NCI-H2196 (cell line): ENCODE measurements around the gene CPA2.
"Not testable (repeated sequence)": the region's sequence is repeated elsewhere in the genome, so short reads cannot be mapped to it uniquely, and the experiment has no call there.

Experiments
- DNase-seq: peaks from one replicate; lab custom pipeline; 2025; ENCODE audit not compliant: unreplicated experiment; lab: John Stamatoyannopoulos, UW

Gene CPA2

DNA sequence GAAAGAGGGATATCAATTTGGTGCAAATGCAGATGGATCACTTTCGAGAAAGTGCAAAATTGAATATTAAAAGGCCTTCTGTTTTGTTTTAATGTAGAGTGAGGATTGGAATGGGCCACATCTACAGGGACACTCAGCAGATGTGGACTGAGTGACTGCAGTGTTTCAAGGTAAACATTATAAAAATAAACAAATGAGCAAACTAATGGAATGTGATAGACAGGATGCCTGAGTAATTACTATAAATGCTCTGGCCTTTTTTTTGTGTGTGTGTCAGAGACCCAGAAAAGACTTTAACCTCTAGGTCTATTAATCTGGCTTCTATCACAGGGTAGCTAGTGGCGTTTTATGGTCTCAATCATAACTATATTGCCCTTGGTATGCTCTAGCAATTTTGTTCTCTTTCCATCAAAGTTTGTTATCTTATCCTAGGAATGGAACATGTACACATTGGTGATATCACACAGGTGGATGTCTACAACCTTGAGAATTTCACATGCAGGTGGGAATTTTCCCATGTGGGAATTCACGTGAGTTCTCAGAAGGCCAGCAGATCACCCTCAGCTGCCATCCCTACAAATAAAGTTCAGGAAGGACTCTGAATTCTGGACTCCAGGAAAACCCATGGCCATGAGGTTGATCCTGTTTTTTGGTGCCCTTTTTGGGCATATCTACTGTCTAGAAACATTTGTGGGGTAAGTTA lies at the start of gene CPA2:
CPA2 (plus strand) TSS at position 606 of the 703 bp plus-strand sequence; CDS start at position 625, 19 bp downstream.
- DNase-seq = no peak

DNA sequence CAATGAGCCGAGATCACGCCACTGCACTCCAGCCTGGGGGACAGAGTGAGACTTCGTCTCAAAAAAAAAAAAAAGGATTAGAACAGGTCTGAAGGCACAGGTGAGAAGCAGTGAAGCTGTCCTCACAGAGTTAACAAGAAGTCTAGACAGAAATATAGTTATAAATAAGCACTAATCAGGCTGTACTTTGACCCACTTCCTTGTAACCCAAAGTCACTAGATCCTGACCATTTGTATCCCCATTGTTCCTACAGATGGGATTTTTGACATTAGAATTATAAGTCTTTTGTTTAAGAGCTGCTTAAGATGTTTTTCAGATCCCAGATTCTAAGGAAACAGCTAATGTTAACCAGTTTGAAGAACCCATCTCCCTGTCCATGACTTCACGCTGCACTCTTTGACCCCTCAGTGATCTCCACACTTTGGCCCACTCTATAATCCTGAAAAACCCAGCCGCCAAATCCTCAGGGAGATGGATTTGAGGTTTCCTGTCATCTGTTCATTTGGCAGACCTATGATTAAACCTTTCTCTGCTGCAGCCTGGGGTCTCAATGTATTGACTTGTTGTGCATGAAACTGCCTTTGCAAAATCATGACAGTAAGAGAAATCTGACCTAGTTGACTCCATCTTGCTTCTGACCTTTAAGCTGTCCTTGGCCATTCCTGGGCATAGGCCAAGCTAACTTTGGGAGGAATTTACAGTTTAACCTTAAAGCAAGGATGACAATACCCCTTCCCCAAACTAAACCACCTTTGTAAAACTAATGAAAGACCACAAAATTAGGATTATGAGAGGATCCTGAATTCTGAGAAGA lies 47.6 kb upstream of the CPA2 start:
- no peak for DNase-seq

DNA sequence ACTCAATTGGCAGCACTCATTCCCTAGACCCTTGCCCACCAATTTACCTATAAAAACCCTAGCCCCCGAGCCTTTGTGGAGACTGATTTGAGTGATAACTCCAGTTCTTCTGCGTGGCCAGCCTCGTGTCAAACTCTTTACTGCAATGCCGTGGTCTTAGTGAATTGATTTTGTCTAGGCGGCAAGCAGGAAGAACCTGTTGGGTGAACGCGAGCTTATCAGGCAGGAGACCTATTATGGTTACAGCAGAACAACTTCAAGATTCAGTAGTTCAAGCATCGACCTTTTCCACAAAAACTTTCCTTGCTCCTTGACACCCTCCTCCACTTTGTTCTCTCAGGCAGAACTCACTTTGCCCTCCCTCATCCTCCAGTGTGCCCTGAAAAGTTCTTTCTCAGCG lies 46.8 kb upstream of the CPA2 start:
- DNase-seq = no peak

DNA sequence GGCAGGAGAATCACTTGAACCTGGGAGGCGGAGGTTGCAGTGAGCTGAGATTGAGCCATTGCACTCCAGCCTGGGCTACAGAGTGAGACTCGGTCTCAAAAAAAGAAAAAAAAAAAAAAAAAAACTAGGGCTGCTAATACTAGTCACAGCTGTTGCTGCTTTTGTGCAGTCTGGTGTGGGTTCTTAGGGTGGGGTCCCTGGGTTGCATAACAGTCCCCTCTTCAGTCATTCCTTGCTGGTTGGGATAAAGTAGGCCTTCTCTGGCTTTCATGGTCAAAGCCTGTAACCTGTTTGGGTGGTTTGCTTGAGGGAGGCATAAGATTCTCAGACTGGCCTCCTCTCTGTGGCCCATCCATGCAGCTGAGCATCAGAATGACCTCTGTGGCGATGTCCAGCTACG lies 44.9 kb upstream of the CPA2 start:
- DNase-seq = no peak

DNA sequence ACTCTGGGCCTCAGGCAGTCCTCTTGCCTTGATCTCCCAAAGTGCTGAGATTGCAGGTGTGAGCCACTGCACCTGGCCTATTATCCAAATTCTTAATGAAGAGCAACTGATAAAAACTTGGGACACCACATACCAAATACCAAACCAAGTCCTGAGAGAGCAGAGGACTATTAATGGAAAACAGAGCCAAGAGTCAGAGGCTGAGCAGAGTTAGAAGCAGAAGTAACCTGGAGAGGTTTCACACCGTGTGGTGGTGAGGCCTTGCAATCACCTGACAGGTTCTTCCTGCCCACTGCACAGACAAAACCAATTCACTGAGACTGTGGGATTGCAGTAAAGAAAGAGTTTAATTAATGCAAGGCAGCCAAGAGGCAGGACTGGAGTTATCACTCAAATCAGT lies 43.0 kb upstream of the CPA2 start:
- DNase-seq = no peak

DNA sequence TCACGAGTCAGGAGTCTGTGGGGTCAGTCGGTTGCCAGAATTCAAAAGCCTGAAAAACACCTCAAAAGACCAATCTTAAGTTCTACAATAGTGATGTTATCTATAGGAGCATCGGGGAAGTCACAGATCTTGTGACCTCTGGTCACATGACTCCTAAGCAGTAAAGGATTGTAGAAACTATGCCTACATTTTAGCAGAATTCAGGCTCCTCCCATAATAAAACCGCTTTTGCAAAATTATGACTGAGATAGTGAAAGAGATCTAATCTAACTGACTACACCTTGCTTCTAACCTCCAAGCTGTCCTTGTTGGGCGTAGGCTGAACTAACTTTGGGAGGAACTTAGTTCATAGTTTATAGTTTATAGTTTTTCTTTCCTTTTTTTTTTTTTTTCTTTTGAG lies 42.5 kb upstream of the CPA2 start:
- no peak for DNase-seq

DNA sequence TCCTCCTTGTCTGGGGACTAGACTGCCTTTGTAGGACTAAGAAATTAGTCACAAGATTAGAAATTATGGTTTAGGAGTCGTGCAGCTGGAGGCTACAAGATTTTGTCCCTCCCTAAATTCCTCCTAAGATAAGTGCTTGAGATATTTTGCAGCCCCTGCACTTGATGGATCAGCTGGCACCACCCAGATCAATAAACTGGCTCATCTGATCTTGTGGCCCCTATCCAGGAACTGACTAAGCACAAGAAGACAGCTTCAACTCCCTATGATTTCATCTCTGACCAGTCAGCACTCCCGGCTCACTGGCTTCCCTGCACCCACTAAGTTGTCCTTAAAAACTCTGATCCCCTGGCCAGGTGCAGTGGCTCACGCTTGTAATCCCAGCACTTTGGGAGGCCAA lies 41.7 kb upstream of the CPA2 start:
- not testable (repeated sequence) for DNase-seq

DNA sequence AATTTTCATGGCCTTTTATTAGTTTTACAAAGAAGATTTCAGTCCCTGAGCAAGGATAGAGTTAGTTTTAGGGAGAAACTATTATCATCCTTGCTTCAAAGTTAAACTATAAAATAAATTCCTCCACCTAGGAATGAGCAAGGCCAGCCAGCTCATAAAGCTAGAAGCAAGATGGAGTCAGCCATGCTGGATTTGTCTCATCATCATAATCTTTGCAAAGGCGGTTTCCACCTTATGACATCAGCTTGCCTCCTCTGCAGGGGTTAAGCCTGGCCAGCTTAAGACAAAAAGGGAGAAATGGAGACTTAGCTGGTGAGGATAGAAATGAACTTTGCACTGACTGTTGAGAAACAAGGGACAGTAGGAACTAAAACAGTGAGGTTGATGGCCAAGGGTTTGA lies 40.3 kb upstream of the CPA2 start:
- DNase-seq = no peak

DNA sequence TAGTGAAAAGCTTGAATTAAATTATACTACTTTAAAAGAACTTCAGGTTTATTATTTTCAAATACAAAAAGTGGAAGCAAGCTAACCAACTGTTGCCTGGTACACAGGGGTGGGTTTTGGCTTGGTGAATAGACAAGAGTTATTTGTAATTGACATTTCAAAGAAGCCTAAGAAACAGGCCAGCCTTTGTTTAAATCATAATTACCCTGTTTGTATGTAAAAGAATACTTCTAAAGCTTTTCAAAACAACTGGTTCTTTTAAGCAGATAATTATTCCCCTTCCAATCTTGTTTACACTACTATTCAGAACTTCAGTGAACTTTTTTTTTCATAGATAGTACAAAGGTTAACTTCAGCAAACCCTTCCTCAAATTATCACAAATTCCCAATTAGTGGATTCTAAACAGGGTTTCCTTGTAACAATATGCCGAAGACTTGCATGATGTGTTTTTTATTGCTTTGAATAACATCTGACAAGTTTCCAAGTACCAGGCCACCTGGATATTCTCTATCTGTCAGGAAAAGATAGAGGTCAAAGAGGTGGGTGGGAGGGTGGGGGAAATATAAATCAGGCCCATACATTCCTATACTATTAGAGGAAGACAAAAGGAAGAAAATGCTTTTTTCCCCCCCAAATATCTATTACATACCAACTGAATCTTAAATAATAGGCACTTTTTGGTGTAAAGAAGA lies 38.6 kb upstream of the CPA2 start:
- DNase-seq = no peak

DNA sequence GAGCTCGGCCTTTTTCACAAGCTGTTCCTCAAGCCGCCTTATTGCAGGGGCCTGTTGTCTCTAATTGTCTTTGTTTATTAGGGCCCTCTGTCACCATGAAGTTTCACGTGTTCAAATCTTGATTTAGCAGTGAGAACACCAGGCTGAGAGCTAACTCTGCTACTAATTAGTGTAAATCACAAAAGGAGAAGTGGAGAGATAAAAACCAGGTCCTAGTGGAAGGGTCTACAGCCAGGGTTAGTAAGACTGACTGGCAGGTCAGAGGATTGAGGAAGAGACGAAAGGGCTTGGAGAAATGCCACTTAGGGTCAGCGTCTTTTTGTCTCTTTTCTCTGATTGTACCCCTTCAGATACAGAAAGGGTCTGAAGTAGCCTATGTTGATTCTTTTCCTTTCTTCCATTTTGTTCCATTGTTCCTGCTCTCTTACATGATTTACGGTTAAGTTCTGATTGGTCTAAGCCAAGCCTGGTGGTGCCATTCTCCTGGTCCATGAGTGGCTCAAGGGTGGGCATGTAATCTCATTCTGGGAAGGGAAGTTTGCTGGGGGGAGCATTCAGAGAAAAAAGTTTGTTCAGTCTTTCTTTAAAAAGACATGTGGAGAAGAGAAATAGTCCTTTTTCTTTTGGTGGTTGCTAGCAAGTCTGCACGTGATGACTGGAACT lies 37.7 kb upstream of the CPA2 start:
- no peak for DNase-seq

DNA sequence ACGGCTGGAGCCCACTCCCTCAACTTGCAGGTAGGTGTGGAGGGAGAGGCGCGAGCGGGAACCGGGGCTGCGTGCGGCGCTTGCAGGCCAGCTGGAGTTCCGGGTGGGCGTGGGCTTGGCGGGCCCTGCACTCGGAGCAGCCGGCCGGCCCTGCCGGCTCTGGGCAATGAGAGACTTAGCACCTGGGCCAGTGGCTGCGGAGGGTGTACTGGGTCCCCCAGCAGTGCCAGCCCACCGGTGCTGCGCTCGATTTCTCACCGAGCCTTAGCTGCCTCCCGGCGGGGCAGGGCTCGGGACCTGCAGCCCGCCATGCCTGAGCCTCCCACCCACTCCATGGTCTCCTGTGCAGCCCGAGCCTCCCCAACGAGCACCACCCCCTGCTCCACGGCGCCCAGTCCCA lies 36.7 kb upstream of the CPA2 start:
- not testable (repeated sequence) for DNase-seq

DNA sequence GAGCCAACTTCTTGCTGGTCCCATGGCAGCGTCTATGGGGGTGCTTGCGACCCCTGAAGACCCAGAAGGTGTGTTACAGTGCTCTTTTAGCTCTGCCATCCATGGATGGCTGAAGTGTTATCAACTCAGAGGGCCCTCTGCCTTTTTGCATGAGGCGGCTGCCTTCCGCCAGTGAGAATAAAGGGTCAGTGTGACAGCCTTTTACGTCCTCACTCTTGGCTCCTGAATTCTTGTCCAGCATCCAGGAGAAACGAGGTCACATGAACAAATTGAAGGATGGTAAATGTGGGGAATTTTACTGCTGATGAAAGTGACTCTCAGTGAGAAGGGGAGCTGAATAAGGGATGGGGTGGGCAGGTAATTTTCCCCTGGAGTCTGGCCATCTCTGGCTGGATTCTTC lies 34.9 kb upstream of the CPA2 start:
- DNase-seq = no peak

DNA sequence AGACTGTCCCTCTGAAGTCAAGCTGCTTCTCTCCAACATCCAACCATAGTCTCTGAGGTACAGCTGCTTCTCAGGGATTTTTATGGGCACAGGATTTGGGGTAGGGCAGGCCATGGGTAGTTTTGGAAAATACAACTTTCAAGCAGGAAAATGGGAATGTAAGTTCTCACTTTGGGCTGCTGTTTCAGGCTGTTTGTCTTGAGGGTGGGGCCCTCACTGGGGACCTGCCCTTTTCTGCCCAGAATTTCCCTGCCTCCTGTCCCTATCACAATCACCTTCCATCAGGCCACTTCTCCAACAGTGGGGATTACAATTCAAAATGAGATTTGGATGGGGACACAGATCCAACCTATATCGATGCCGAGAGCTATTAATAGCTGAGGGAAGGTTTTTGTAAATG lies 34.5 kb upstream of the CPA2 start:
- DNase-seq = no peak

DNA sequence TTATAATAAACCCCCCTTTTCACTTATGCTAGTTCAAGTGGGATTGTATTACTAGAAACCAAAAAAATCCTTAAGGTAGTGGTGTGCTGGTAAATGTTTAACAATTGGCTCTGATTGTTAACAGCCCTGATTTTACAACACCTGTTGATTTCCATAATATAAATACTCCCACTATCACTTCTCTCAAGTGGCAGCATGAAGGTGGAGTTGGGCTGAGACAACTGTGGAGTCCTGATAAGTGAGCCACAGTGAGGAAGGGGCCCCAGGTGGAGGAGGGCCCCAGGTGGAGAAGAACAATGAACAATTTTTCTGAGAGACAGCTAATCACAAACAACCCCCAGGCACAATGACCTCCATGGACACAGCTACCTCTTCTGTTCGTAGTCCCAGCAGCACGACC lies 32.6 kb upstream of the CPA2 start:
- DNase-seq = no peak

DNA sequence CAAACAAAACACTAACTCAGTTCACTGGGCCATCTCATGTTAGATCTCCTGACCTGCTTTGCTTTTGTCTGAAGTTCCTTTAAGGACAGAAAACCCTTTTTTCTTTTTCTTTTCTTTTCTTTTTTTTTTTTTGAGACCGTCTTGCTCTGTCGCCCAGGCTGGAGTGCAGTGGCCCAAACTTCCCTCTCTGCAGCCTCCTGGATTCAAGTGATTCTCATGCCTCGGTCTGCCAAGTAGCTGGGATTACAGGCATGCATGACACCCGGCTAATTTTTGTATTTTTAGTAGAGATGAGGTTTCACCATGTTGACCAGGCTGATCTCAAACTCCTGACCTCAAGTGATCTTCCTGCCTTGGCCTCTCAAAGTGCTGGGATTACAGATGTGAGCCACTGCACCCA lies 30.3 kb upstream of the CPA2 start:
- DNase-seq = not testable (repeated sequence)

DNA sequence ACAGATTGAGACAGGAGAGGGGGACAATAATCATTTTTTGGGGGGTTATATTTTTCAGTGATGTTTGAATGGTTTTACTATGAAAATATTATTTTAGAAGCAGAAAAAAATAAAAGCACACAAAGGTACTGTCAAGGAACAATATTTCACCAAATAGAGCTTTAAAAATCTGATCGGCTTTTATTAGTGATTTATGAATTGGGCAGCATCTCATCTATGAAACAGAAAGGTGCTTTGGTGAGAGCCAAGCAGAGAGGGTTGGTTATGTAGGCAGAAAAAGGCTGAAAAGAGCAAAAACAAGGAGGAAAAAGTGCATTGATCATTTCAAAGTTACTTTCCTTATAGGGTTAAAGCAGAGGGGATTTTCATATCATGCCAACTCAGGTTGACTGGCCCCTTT lies 26.4 kb upstream of the CPA2 start:
- no peak for DNase-seq

DNA sequence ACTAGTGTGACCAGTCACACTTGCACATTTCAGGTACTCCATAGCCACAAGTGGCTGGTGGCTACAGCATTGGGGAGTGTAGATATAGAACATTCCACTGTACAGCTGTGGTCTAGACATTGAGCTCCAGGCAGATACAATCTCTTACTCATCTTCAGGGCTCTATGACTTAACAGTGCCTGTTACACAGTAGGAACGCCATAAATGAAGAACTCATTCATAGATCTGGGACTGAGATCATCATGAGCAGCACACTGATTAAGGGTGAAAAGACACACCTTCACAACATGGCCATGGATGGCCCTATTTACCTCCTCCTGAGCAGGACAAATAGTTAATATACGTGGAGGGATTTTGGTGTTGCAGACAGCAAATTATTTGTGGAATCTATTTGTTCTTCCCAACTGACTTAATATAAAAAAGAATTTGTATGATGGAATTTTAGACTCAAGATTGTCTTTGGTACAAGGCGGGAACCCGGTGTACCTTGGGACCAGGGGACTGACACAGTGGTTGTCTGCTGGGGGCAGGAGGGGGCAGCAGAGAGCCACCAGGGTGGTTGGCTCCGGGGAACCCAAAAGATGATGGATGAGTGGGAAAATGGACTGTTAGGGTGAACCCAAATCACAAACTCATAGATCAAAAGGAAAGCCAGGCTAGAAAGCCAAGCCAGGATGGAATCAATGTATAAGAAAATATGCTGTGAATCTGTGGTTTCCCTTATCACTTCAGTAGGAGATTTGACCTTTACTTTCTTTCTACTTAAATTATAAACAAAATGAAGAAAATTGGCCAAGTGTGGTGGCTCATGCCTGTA lies 24.3 kb upstream of the CPA2 start:
- peak; percentile 12 for DNase-seq

DNA sequence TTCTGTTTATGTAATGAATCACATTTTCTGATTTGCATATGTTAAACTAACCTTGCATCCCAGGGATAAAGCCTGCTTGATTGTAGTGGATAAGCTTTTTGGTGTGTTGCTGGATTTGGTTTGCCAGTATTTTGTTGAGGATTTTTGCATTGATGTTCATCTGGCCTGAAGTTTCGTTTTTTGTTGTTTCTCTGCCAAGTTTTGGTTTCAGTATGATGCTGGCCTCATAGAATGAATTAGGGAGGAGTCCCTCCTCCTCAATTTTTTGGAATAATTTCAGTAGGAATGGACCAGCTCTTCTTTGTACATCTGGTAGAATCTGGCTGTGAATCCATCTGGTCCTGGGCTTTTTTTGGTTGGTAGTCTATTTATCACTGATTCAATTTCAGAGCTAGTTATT lies 23.2 kb upstream of the CPA2 start:
- not testable (repeated sequence) for DNase-seq

DNA sequence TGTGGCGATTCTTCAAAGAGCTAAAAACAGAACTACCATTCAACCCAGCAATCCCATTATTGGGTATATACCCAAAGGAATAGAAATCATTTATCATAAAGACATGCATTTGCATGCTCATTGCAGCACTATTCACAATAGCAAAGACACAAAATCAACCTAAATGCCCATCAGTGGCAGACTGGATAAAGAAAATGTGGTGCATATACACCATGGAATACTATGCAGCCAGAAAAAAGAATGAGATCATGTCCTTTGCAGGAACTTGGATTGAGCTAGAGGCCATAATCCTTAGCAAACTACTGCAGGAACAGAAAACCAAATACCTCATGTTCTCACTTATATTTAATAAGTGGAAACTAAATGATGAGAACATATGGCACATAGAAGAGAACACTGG lies 20.2 kb upstream of the CPA2 start:
- DNase-seq = not testable (repeated sequence)

DNA sequence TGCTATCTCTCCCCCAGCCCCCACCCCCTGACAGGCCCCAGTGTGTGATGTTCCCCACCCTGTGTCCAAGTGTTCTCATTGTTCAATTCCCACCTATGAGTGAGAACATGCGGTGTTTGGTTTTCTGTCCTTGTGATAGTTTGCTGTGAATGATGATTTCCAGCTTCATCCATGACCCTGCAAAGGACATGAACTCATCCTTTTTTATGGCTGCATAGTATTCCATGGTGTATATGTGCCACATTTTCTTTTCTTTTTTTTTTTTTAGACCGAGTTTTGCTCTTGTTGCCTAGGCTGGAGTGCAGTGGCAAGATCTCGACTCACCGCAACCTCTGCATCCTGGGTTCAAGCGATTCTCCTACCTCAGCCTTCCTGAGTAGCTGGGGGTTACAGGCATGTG lies 17.8 kb upstream of the CPA2 start:
- not testable (repeated sequence) for DNase-seq

DNA sequence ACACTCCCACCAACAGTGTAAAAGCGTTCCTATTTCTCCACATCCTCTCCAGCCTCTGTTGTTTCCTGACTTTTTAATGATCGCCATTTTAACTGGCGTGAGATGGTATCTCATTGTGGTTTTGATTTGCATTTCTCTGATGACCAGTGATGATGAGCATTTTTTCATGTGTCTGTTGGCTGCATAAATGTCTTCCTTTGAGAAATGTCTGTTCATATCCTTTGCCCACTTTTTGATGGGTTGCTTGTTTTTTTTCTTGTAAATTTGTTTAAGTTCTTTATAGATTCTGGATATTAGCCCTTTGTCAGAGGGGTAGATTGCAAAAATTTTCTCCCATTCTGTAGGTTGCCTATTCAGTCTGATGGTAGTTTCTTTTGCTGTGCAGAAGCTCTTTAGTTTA lies 17.0 kb upstream of the CPA2 start:
- DNase-seq = not testable (repeated sequence)
